HL-60 (cell line): ENCODE data around the gene SH2B2.

Source experiments
- DNase-seq, 2 experiments: peaks; one replicate each; pipeline ENCODE4 v3.0.0-alpha.2; 2010 to 2020; ENCODE audit warnings: low read depth in 1 of 2, low spot score in 1 of 2
- H3K27ac ChIP-seq: fragments of 250-450 bp; sonication (Bioruptor Pico); replicated peaks from 2 replicates; pipeline ENCODE4 v1.5.1; 2020; ENCODE audit warnings: mild to moderate bottlenecking, moderate library complexity
- H3K27me3 ChIP-seq: fragments of 250-450 bp; sonication (Bioruptor Pico); 2 replicates; pipeline ENCODE4 v1.5.1; 2021; ENCODE audit warnings: mild to moderate bottlenecking, moderate library complexity; ENCODE audit not compliant: insufficient read depth, poor library complexity, severe bottlenecking
- H3K4me3 ChIP-seq: replicated peaks from 2 replicates; pipeline ENCODE4 v1.5.1; 2011; ENCODE audit warnings: mild to moderate bottlenecking, control low read depth, low read length; ENCODE audit not compliant: insufficient read depth
- CTCF ChIP-seq: IDR thresholded peaks from one replicate; pipeline ENCODE4 v1.5.1; 2011; ENCODE audit warnings: low read length, control low read depth, inconsistent platforms; ENCODE audit not compliant: insufficient read depth
- GABPA ChIP-seq: IDR thresholded peaks from 2 replicates; pipeline ENCODE4 v1.6.1; 2012; ENCODE audit warnings: low read depth
- POLR2AphosphoS5 ChIP-seq: IDR thresholded peaks from 2 replicates; pipeline ENCODE4 v1.6.1; 2012; ENCODE audit warnings: low read depth
- REST ChIP-seq: IDR thresholded peaks from 2 replicates; pipeline ENCODE4 v1.6.1; 2012; ENCODE audit warnings: low read depth; ENCODE audit not compliant: insufficient replicate concordance
- SPI1 ChIP-seq: IDR thresholded peaks from 2 replicates; pipeline ENCODE4 v1.6.1; 2012; ENCODE audit warnings: low read depth, mild to moderate bottlenecking, borderline replicate concordance

Gene SH2B2

GRCh38 chr7:102277901-102278300 is 8.8 kb upstream of the SH2B2 start:
- Histone ChIP-seq H3K27ac (no peak overlapping the region), H3K4me3 (no peak overlapping the region), H3K27me3 (no peaks in the 10 kb centered on the region)
- DNase-seq, result no peak
- TF ChIP-seq GABPA (no peak), POLR2AphosphoS5 (no peak), REST (no peak), CTCF (no peak), SPI1 (no peak)

GRCh38 chr7:102279537-102280400 is 6.9 kb upstream of the SH2B2 start:
- TF ChIP-seq REST, result no peak
- peak; percentile 80 for TF ChIP-seq CTCF
- no peak for TF ChIP-seq POLR2AphosphoS5
- no peak for TF ChIP-seq GABPA
- peak; percentile 80 for TF ChIP-seq SPI1
- DNase-seq, result peak in 1 of 2 experiments; percentile 79
- Histone ChIP-seq H3K4me3 (no peak overlapping the region), H3K27me3 (no peaks in the 10 kb centered on the region), H3K27ac (no peak overlapping the region)

GRCh38 chr7:102280521-102280920 is 6.1 kb upstream of the SH2B2 start:
- Histone ChIP-seq H3K27me3 (no peaks in the 10 kb centered on the region), H3K4me3 (no peak overlapping the region), H3K27ac (no peak overlapping the region)
- DNase-seq, result no peak
- TF ChIP-seq CTCF (no peak), REST (no peak), SPI1 (no peak), GABPA (no peak), POLR2AphosphoS5 (no peak)
